HCT116 (cell line): ENCODE results near the gene BMPER. TPM values are rescaled to one million over a fixed set of nuclear protein-coding genes. Genes with fewer than 3 reads are reported as not detected.

Experiments
- ATAC-seq: fragments of 200-7000 bp; cut with Tn5 transposase; 2 replicates; pipeline ENCODE4 v1.9.1; 2020; ENCODE audit warnings: mild to moderate bottlenecking, moderate library complexity
- BruUV-seq: library from RNA; stranded (reverse); fragments of 400-500 nt; replicated peaks from 2 replicates; lab custom pipeline; 2021; lab: Mats Ljungman, UMichigan
- CTCF ChIA-PET: fragments of 300-600 bp; sonication (Branson Sonifier 250); formaldehyde crosslinking; loops from one replicate; lab custom pipeline; 2021; ENCODE audit warnings: antibody characterized with exemption; lab: Charles Lee
- POLR2A ChIA-PET: fragments of 300-600, 350-600 bp; sonication (Branson Sonifier 250); formaldehyde crosslinking; loops from one replicate; lab custom pipeline; 2021; ENCODE audit warnings: antibody characterized with exemption; lab: Charles Lee
- RAD21 ChIA-PET, 2 experiments: fragments of 300-600 bp; sonication (Branson Sonifier 250); formaldehyde crosslinking; loops; one replicate each; lab custom pipeline; 2023; ENCODE audit warnings: low total read pairs in 2 of 2; ENCODE audit not compliant: uncharacterized antibody in 2 of 2, unreplicated experiment in 2 of 2, low non-redundant PET in 1 of 2; lab: Charles Lee
- DNase-seq: peaks from one replicate; pipeline ENCODE4 v3.0.0-alpha.2; 2010; ENCODE audit warnings: low read depth, low spot score
- H2AFZ ChIP-seq: fragments of 200-600 bp; shearing (Covaris generic), sonication (generic); 2 replicates; pipeline ENCODE4 v1.6.1; 2017; ENCODE audit warnings: low read depth, mixed run types, mixed read lengths, antibody characterized with exemption, low read length; ENCODE audit not compliant: poor library complexity, severe bottlenecking
- H3K27ac ChIP-seq: 2 replicates; pipeline ENCODE4 v1.5.1; 2012; ENCODE audit warnings: low read depth, low read length
- H3K27me3 ChIP-seq: fragments of 200-600 bp; sonication (generic); 2 replicates; pipeline ENCODE4 v1.6.1; 2016; ENCODE audit warnings: mixed run types, low read length, mixed read lengths; ENCODE audit not compliant: insufficient read depth
- H3K36me3 ChIP-seq, 2 experiments: fragments of 200-500 bp in 1 of 2; fragments of 200-600 bp in 1 of 2; sonication (Bioruptor generic) in 1 of 2; sonication (generic) in 1 of 2; 2 replicates each; pipeline versions ENCODE4 v1.5.1 to v1.6.1; 2014 to 2016; ENCODE audit warnings: low read length in 2 of 2, inconsistent platforms in 1 of 2, mixed read lengths in 1 of 2, mixed run types in 1 of 2; ENCODE audit not compliant: insufficient read depth in 2 of 2, control insufficient read depth in 1 of 2
- H3K4me1 ChIP-seq, 2 experiments: fragments of 200-600 bp in 1 of 2; sonication (generic) in 1 of 2; 2 replicates each; pipeline versions ENCODE4 v1.5.1 to v1.6.1; 2012 to 2017; ENCODE audit warnings: low read length in 2 of 2, inconsistent platforms in 1 of 2, mild to moderate bottlenecking in 1 of 2, mixed read lengths in 1 of 2, mixed run types in 1 of 2, moderate library complexity in 1 of 2; ENCODE audit not compliant: insufficient read depth in 2 of 2, control insufficient read depth in 1 of 2
- H3K4me2 ChIP-seq: fragments of 200-600 bp; sonication (generic); 2 replicates; pipeline ENCODE4 v1.6.1; 2017; ENCODE audit warnings: mixed run types, low read length, mixed read lengths
- H3K4me3 ChIP-seq, 2 experiments: fragments of 200-600 bp in 1 of 2; sonication (generic) in 1 of 2; replicated peaks in 1 of 2; 2 replicates each; pipeline ENCODE4 v1.5.1; 2011 to 2016; ENCODE audit warnings: low read length in 2 of 2, control low read depth in 1 of 2, low read depth in 1 of 2, mild to moderate bottlenecking in 1 of 2, mixed read lengths in 1 of 2, mixed run types in 1 of 2
- H3K79me2 ChIP-seq: fragments of 200-600 bp; sonication (generic); 2 replicates; pipeline ENCODE4 v1.6.1; 2017; ENCODE audit warnings: mild to moderate bottlenecking, mixed run types, low read length, moderate library complexity, mixed read lengths; ENCODE audit not compliant: insufficient read depth
- H3K9ac ChIP-seq: fragments of 200-600 bp; sonication (generic); 2 replicates; pipeline ENCODE4 v1.6.1; 2016; ENCODE audit warnings: low read length, mixed read lengths
- H3K9me2 ChIP-seq: fragments of 200-600 bp; sonication (generic), shearing (Covaris generic); 2 replicates; pipeline ENCODE4 v1.6.1; 2017; ENCODE audit warnings: mixed run types, mild to moderate bottlenecking, moderate library complexity; ENCODE audit not compliant: insufficient read depth
- H3K9me3 ChIP-seq, 2 experiments: fragments of 200-500 bp in 1 of 2; fragments of 200-600 bp in 1 of 2; sonication (Bioruptor generic) in 1 of 2; sonication (generic) in 1 of 2; 2 replicates each; pipeline ENCODE4 v1.6.1; 2014 to 2017; ENCODE audit warnings: low read length in 2 of 2, mixed read lengths in 2 of 2, inconsistent platforms in 1 of 2, low read depth in 1 of 2, mild to moderate bottlenecking in 1 of 2, mixed run types in 1 of 2, moderate library complexity in 1 of 2; ENCODE audit not compliant: control insufficient read depth in 1 of 2, insufficient read depth in 1 of 2
- H4K20me1 ChIP-seq: fragments of 200-600 bp; sonication (generic), shearing (Covaris generic); 2 replicates; pipeline ENCODE4 v1.6.1; 2017; ENCODE audit warnings: mixed run types, mild to moderate bottlenecking, moderate library complexity; ENCODE audit not compliant: insufficient read depth
- CBX3 ChIP-seq: IDR thresholded peaks from 2 replicates; pipeline ENCODE4 v1.6.1; 2012; ENCODE audit warnings: low read depth
- EGR1 ChIP-seq: IDR thresholded peaks from 2 replicates; pipeline ENCODE4 v1.6.1; 2012; ENCODE audit warnings: low read depth
- EZH2 ChIP-seq: fragments of 200-600 bp; sonication (generic); IDR thresholded peaks from 2 replicates; pipeline ENCODE4 v1.6.1; 2017; ENCODE audit warnings: antibody characterized with exemption, mixed run types
- EZH2phosphoT487 ChIP-seq: fragments of 200-600 bp; IDR thresholded peaks from 2 replicates; pipeline ENCODE4 v1.6.1; 2018; ENCODE audit warnings: antibody characterized with exemption, borderline replicate concordance
- FOSL1 ChIP-seq: IDR thresholded peaks from 2 replicates; pipeline ENCODE4 v1.6.1; 2012; ENCODE audit warnings: low read depth
- JUND ChIP-seq: IDR thresholded peaks from 2 replicates; pipeline ENCODE4 v1.6.1; 2012
- MAX ChIP-seq: IDR thresholded peaks from 2 replicates; pipeline ENCODE4 v1.6.1; 2012
- POLR2AphosphoS5 ChIP-seq: IDR thresholded peaks from 2 replicates; pipeline ENCODE4 v1.6.1; 2011; ENCODE audit warnings: mild to moderate bottlenecking, low read depth, low read length, moderate library complexity
- SIN3A ChIP-seq: IDR thresholded peaks from 2 replicates; pipeline ENCODE4 v1.6.1; 2012; ENCODE audit warnings: low read depth
- SRF ChIP-seq: IDR thresholded peaks from 2 replicates; pipeline ENCODE4 v1.6.1; 2012; ENCODE audit warnings: low read depth
- YY1 ChIP-seq: IDR thresholded peaks from 2 replicates; pipeline ENCODE4 v1.6.1; 2011; ENCODE audit warnings: low read length, low read depth, moderate library complexity, mild to moderate bottlenecking; ENCODE audit not compliant: insufficient replicate concordance; ENCODE audit errors: extremely low read depth
- ZBTB33 ChIP-seq: IDR thresholded peaks from 2 replicates; pipeline ENCODE4 v1.6.1; 2011; ENCODE audit warnings: mild to moderate bottlenecking, low read length, moderate library complexity; ENCODE audit not compliant: insufficient replicate concordance; ENCODE audit errors: extremely low read depth
- ZFX ChIP-seq: fragments of 450-650 bp; IDR thresholded peaks from 2 replicates; pipeline ENCODE4 v1.6.1; 2017
- ZNF274 ChIP-seq: fragments of 200-500 bp; sonication (Bioruptor generic); IDR thresholded peaks from 2 replicates; pipeline ENCODE4 v1.6.1; 2014; ENCODE audit warnings: mild to moderate bottlenecking, low read depth, low read length, inconsistent platforms
- intact Hi-C: fragments of 100-400 bp; cut with micrococcal nuclease; formaldehyde crosslinking; loops from 2 replicates; pipeline ENCODE4 v1.10.0; 2022
- total RNA-seq: library from RNA; stranded (reverse); gene quantifications from one replicate; pipeline ENCODE4 v1.2.1, GENCODE V29; 2021; ENCODE audit not compliant: unreplicated experiment

The BMPER gene
- total RNA-seq, 1 experiment from 2014 or later, result not detected

GRCh38 chr7:34081935-34082334 lies 176.6 kb downstream of the BMPER start:
- CTCF ChIA-PET, result interaction anchor here (0.6 to 1.2 kb wide), 2 partner anchors 99 to 892 kb away, joined by 3 to 7 read pairs; no protein-coding TSS in a partner anchor

More at GRCh38 chr7:34081935-34082334, 176.6 kb downstream of the BMPER start:
- H3K9ac ChIP-seq, result no peak overlapping the region
- no peaks in the 10 kb centered on the region for H4K20me1 ChIP-seq
- no peak overlapping the region for H3K4me3 ChIP-seq
- no peak for ATAC-seq
- H3K4me2 ChIP-seq, result no peak overlapping the region
- H3K36me3 ChIP-seq, result no peaks in the 10 kb centered on the region
- no peaks in the 10 kb centered on the region for H3K9me3 ChIP-seq
- no peak for DNase-seq
- H3K4me1 ChIP-seq, result no peaks in the 10 kb centered on the region
- no peak overlapping the region for H2AFZ ChIP-seq
- H3K27ac ChIP-seq, result no peak overlapping the region
- intact Hi-C loops, result no loop called here
- no peaks in the 10 kb centered on the region for H3K79me2 ChIP-seq
- H3K27me3 ChIP-seq, result no peaks in the 10 kb centered on the region
- H3K9me2 ChIP-seq, result no peaks in the 10 kb centered on the region
- no TSS peak for BruUV-seq
- TF ChIP-seq ZFX, result no peak
- no peak for TF ChIP-seq MAX
- no peak for TF ChIP-seq FOSL1
- no peak for TF ChIP-seq EZH2phosphoT487
- no peak for TF ChIP-seq EGR1
- TF ChIP-seq ZBTB33, result no peak
- no peak for TF ChIP-seq CBX3
- TF ChIP-seq JUND, result no peak
- TF ChIP-seq EZH2, result no peak
- no peak for TF ChIP-seq ZNF274
- no peak for TF ChIP-seq SRF
- no peak for TF ChIP-seq SIN3A
- no peak for TF ChIP-seq YY1
- TF ChIP-seq POLR2AphosphoS5, result no peak
- ChIA-PET RAD21 (no interaction called here), POLR2A (no interaction called here)
